HepG2 (cell line): ENCODE data around the gene ASTN2. TPM values are rescaled to one million over a fixed set of nuclear protein-coding genes. Genes with fewer than 3 reads are reported as not detected.

ENCODE experiments used
- ATAC-seq: fragments of 200-7000 bp; cut with Tn5 transposase; 3 replicates; pipeline ENCODE4 v1.9.1; 2020; ENCODE audit warnings: mild to moderate bottlenecking, moderate library complexity
- BruUV-seq: library from RNA; stranded (reverse); fragments of 400-500 nt; replicated peaks from 2 replicates; lab custom pipeline; 2021; lab: Mats Ljungman, UMichigan
- CTCF ChIA-PET: fragments of 300-600 bp; formaldehyde crosslinking; extraction: SDS; loops from one replicate; lab custom pipeline; 2021; ENCODE audit warnings: low total read pairs, inconsistent platforms, low intra/inter-chr PET ratio; lab: Yijun Ruan, JAX
- POLR2A ChIA-PET: fragments of 350-600 bp; sonication (Branson Sonifier 250); formaldehyde crosslinking; loops from one replicate; lab custom pipeline; 2020; ENCODE audit warnings: antibody characterized with exemption, inconsistent platforms; lab: Yijun Ruan, JAX
- DNase-seq: peaks from one replicate; pipeline ENCODE4 v3.0.0-alpha.2; 2015; ENCODE audit warnings: low spot score
- FAIRE-seq: peaks from 3 replicates; lab custom pipeline; 2011; peaks lifted over from hg19 to GRCh38; lab: Jason Lieb, UNC
- H2AFZ ChIP-seq: one replicate; pipeline ENCODE4 v1.6.1; 2011; ENCODE audit warnings: low read length, inconsistent platforms
- H3K27ac ChIP-seq: fragments of 300-600 bp; 3 replicates; pipeline ENCODE4 v1.8.0; 2011; ENCODE audit warnings: mixed run types, mild to moderate bottlenecking, mixed read lengths, low read length, inconsistent platforms; ENCODE audit not compliant: insufficient read depth; ENCODE audit errors: extremely low read length
- H3K27me3 ChIP-seq, 2 experiments: fragments of 200-600 bp in 1 of 2; 2 replicates in 1 of 2; 3 replicates in 1 of 2; pipeline versions ENCODE4 v1.6.0 to v1.8.0; 2011; ENCODE audit warnings: low read length in 2 of 2, mild to moderate bottlenecking in 2 of 2, moderate library complexity in 2 of 2, inconsistent platforms in 1 of 2; ENCODE audit not compliant: insufficient read depth in 2 of 2, control insufficient read depth in 1 of 2
- H3K36me3 ChIP-seq, 2 experiments: fragments of 200-600 bp in 1 of 2; replicated peaks in 1 of 2; 2 replicates in 1 of 2; 3 replicates in 1 of 2; pipeline versions ENCODE4 v1.5.1 to v1.8.0; 2011; ENCODE audit warnings: low read length in 2 of 2, inconsistent platforms in 1 of 2; ENCODE audit not compliant: insufficient read depth in 2 of 2, control insufficient read depth in 1 of 2
- H3K4me1 ChIP-seq: 2 replicates; pipeline ENCODE4 v1.5.1; 2012; ENCODE audit warnings: low read length, inconsistent platforms; ENCODE audit not compliant: insufficient read depth
- H3K4me2 ChIP-seq: 2 replicates; pipeline ENCODE4 v1.6.0; 2011; ENCODE audit warnings: low read depth, low read length, inconsistent platforms
- H3K4me3 ChIP-seq, 3 experiments: fragments of 200-600 bp in 1 of 3; sonication (generic), shearing (Covaris generic) in 1 of 3; replicated peaks in 1 of 3; 2 replicates each; pipeline ENCODE4 v1.5.1; 2011 to 2016; ENCODE audit warnings: low read length in 3 of 3, inconsistent platforms in 2 of 3, low read depth in 2 of 3, mild to moderate bottlenecking in 2 of 3, control low read depth in 1 of 3, mixed read lengths in 1 of 3; ENCODE audit not compliant: insufficient read depth in 1 of 3
- H3K79me2 ChIP-seq: one replicate; pipeline ENCODE4 v1.6.1; 2011; ENCODE audit warnings: low read length, inconsistent platforms; ENCODE audit not compliant: insufficient read depth
- H3K9ac ChIP-seq: 2 replicates; pipeline ENCODE4 v1.6.0; 2011; ENCODE audit warnings: mild to moderate bottlenecking, low read depth, low read length, inconsistent platforms; ENCODE audit not compliant: insufficient read depth
- H3K9me3 ChIP-seq: 2 replicates; pipeline ENCODE4 v1.5.1; 2012; ENCODE audit warnings: mild to moderate bottlenecking, low read length
- H4K20me1 ChIP-seq: 2 replicates; pipeline ENCODE4 v1.6.0; 2011; ENCODE audit warnings: inconsistent platforms, mild to moderate bottlenecking, low read length, moderate library complexity; ENCODE audit not compliant: insufficient read depth
- FOSL2 ChIP-seq: sonication (generic); formaldehyde crosslinking; IDR thresholded peaks from 2 replicates; pipeline ENCODE4 v1.4.0; 2020; ENCODE audit warnings: missing genetic modification reagents
- KLF6 ChIP-seq: IDR thresholded peaks from 2 replicates; pipeline ENCODE4 v1.8.0; 2016; ENCODE audit warnings: missing biosample characterization, missing genetic modification reagents
- RERE ChIP-seq: IDR thresholded peaks from 2 replicates; pipeline ENCODE4 v1.6.1; 2016; ENCODE audit warnings: low read depth, missing genetic modification reagents, missing compliant biosample characterization
- ZFP36L1 ChIP-seq: sonication (generic); formaldehyde crosslinking; IDR thresholded peaks from 2 replicates; pipeline ENCODE4 v1.8.0; 2022; ENCODE audit warnings: mild to moderate bottlenecking, missing genetic modification reagents, moderate library complexity
- ZNF12 ChIP-seq: sonication (generic); formaldehyde crosslinking; IDR thresholded peaks from 2 replicates; pipeline ENCODE4 v1.5.0; 2020; ENCODE audit warnings: missing genetic modification reagents
- ZNF33B ChIP-seq: sonication (generic); formaldehyde crosslinking; IDR thresholded peaks from 2 replicates; pipeline ENCODE4 v1.5.1; 2020; ENCODE audit warnings: mild to moderate bottlenecking, missing genetic modification reagents
- ZNF747 ChIP-seq: sonication (generic); formaldehyde crosslinking; IDR thresholded peaks from 2 replicates; pipeline ENCODE4 v1.8.1; 2023; ENCODE audit warnings: missing genetic modification reagents, mild to moderate bottlenecking, borderline replicate concordance
- WGBS: methylation state at CpG from one replicate; pipeline ENCODE4 v1.1.6; 2017; ENCODE audit warnings: low lambda C conversion rate; 5-methylcytosine and 5-hydroxymethylcytosine counted together
- in situ Hi-C: cut with HindIII; loops from 2 replicates; pipeline ENCODE4 v1.10.0; 2017; ENCODE audit warnings: low pct_unique_long_range_greater_than_20kb; ENCODE audit not compliant: extremely low pct_ligation_motif_present
- intact Hi-C: fragments of 100-400 bp; cut with micrococcal nuclease; formaldehyde crosslinking; loops from one replicate; pipeline ENCODE4 v1.10.0; 2022; ENCODE audit not compliant: unreplicated experiment
- polyA plus RNA-seq, 8 experiments: library from polyadenylated mRNA; depleted of rRNA in 3 of 8; stranded (reverse) in 7 of 8; unstranded in 1 of 8; fragments of >200 nt; fragmentation: Illumina TruSeq in 4 of 8; extraction: Trizol in 4 of 8; gene quantifications; 2 replicates each; pipeline versions ENCODE4 v1.2.1 to v1.2.3, GENCODE V29; 2011 to 2016; ENCODE audit warnings: low read depth in 4 of 8, missing spikeins in 1 of 8, mixed read lengths in 1 of 8; ENCODE audit not compliant: insufficient read depth in 1 of 8
- total RNA-seq, 5 experiments: library from RNA; depleted of rRNA; stranded (reverse); fragments of >200 nt; fragmentation: Illumina TruSeq; extraction: Trizol; gene quantifications; 2 replicates each; pipeline ENCODE4 v1.2.3, GENCODE V29; 2016; ENCODE audit warnings: low read depth in 1 of 5
- TF ChIP-seq, protein P1 (sequence below): sonication (generic); formaldehyde crosslinking; IDR thresholded peaks from 2 replicates; pipeline ENCODE4 v1.5.0; 2020; ENCODE audit warnings: missing genetic modification reagents

ASTN2 gene
- total and polyA plus RNA-seq, 2 of the 13 experiments (the other 11 are each of a cell fraction or from before 2014, with no cell fraction given), result 5.2 to 13.5 TPM

DNA sequence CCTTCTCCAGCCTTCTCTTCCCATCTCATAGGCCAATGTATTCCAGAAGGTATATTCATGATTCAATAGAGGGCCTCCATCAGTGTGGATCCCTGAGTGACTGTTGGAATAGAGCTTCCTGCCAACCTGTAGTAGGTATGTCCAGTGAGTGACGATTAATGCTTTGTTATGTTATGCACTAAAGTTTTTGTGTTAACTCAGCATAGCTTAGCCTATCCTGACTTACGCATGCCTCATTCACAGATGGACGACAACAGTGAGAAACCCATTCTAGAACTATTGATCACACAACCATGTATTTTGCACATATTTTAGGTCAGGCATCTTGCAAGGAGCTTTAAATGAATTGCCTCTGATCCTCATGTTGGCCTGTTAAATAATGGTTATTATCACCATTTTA, 953.2 kb downstream of the ASTN2 start:
- WGBS, result 100% methylated on average over 3 of the region's 3 CpGs
- Histone ChIP-seq H3K9ac (no peak overlapping the region), H3K4me3 (no peak overlapping the region), H3K9me3 (peaks cover 5% of the 10 kb centered on the region), H3K27ac (no peak overlapping the region), H3K4me2 (no peak overlapping the region), H3K27me3 (no peaks in the 10 kb centered on the region)
- DNase-seq, result no peak
- no peak for ATAC-seq
- POLR2A ChIA-PET, result no interaction called here
- no peak for TF ChIP-seq FOSL2 (CRISPR knock-in tag)
- no peak for TF ChIP-seq KLF6 (CRISPR knock-in tag)
- TF ChIP-seq, protein P1, sequence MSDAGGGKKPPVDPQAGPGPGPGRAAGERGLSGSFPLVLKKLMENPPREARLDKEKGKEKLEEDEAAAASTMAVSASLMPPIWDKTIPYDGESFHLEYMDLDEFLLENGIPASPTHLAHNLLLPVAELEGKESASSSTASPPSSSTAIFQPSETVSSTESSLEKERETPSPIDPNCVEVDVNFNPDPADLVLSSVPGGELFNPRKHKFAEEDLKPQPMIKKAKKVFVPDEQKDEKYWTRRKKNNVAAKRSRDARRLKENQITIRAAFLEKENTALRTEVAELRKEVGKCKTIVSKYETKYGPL, result no peak
- no peak for TF ChIP-seq ZNF747 (CRISPR knock-in tag)
- TF ChIP-seq ZFP36L1 (CRISPR knock-in tag), result no peak
- TF ChIP-seq ZNF33B (CRISPR knock-in tag), result no peak
- no peak for TF ChIP-seq RERE
- peak; percentile 30; the same call in 1 of the 2 replicates for TF ChIP-seq ZNF12 (CRISPR knock-in tag)
- TF ChIP-seq, all 625 proteins: peak for 1
- H3K36me3 ChIP-seq, result no peaks in the 10 kb centered on the region; a peak in 1 of 5 replicates
- no TSS peak for BruUV-seq
- H3K79me2 ChIP-seq, result no peaks in the 10 kb centered on the region
- no peaks in the 10 kb centered on the region for H4K20me1 ChIP-seq
- H3K4me1 ChIP-seq, result no peaks in the 10 kb centered on the region
- in situ Hi-C loops, result no loop called here
- intact Hi-C loops, result loop anchor here (10.0 kb wide), 1 partner anchor 127 kb away; no protein-coding TSS in a partner anchor
- no peak overlapping the region for H2AFZ ChIP-seq
- no peak for FAIRE-seq
- CTCF ChIA-PET, result no interaction called here
